Epithelial cell of prostate (primary cell): ENCODE data around the gene GRM3.

Experiments
- DNase-seq: peaks from one replicate; pipeline ENCODE4 v3.0.0-alpha.2; 2011; ENCODE audit warnings: low read depth, low spot score
- H3K27ac ChIP-seq: fragments of 450-650 bp; 2 replicates; pipeline ENCODE4 v1.5.1; 2017; ENCODE audit warnings: mild to moderate bottlenecking

Gene GRM3

GRCh38 chr7:86689363-86689762 is 45.7 kb downstream of the GRM3 start:
- DNase-seq = no peak
- no peak overlapping the region for H3K27ac ChIP-seq

- DNase-seq = no peak
- no peak overlapping the region for H3K27ac ChIP-seq
Observed at GRCh38 chr7:86692755-86693154, 49.0 kb downstream of the GRM3 start.

- no peak overlapping the region for H3K27ac ChIP-seq
- DNase-seq = no peak
Observed at GRCh38 chr7:86706406-86706805, 62.7 kb downstream of the GRM3 start.

GRCh38 chr7:86708031-86708680 is 64.4 kb downstream of the GRM3 start:
- H3K27ac ChIP-seq = no peak overlapping the region
- no peak for DNase-seq

- no peak overlapping the region for H3K27ac ChIP-seq
- no peak for DNase-seq
Observed at GRCh38 chr7:86720306-86720705, 76.6 kb downstream of the GRM3 start.

- no peak overlapping the region for H3K27ac ChIP-seq
- no peak for DNase-seq
Observed at GRCh38 chr7:86733783-86734182, 90.1 kb downstream of the GRM3 start.

- DNase-seq = no peak
- no peak overlapping the region for H3K27ac ChIP-seq
Observed at GRCh38 chr7:86745013-86745745, 101.5 kb downstream of the GRM3 start.

- no peak for DNase-seq
Observed at GRCh38 chr7:86747698-86748097, 104.0 kb downstream of the GRM3 start.

GRCh38 chr7:86748201-86748600 is 104.5 kb downstream of the GRM3 start:
- no peak for DNase-seq

More at GRCh38 chr7:86747698-86748097, 104.0 kb downstream of the GRM3 start:
- H3K27ac ChIP-seq = no peak overlapping the region

GRCh38 chr7:86748843-86749719 is 105.4 kb downstream of the GRM3 start:
- DNase-seq = no peak
- H3K27ac ChIP-seq = no peak overlapping the region

More at GRCh38 chr7:86748201-86748600, 104.5 kb downstream of the GRM3 start:
- no peak overlapping the region for H3K27ac ChIP-seq

GRCh38 chr7:86749741-86750665 is 106.3 kb downstream of the GRM3 start:
- DNase-seq = no peak
- no peak overlapping the region for H3K27ac ChIP-seq

GRCh38 chr7:86760236-86760635 is 116.5 kb downstream of the GRM3 start:
- DNase-seq = no peak

GRCh38 chr7:86762129-86762528 is 118.4 kb downstream of the GRM3 start:
- H3K27ac ChIP-seq = no peak overlapping the region
- DNase-seq = no peak

More at GRCh38 chr7:86760236-86760635, 116.5 kb downstream of the GRM3 start:
- H3K27ac ChIP-seq = no peak overlapping the region

- no peak for DNase-seq
- H3K27ac ChIP-seq = no peak overlapping the region
Observed at GRCh38 chr7:86765931-86766330, 122.2 kb downstream of the GRM3 start.

GRCh38 chr7:86768394-86768793 is 124.7 kb downstream of the GRM3 start:
- no peak overlapping the region for H3K27ac ChIP-seq
- DNase-seq = no peak

GRCh38 chr7:86768967-86769760 is 125.5 kb downstream of the GRM3 start:
- no peak for DNase-seq
- H3K27ac ChIP-seq = no peak overlapping the region

GRCh38 chr7:86773309-86773708 is 129.6 kb downstream of the GRM3 start:
- H3K27ac ChIP-seq = no peak overlapping the region
- DNase-seq = no peak

- DNase-seq = no peak
- H3K27ac ChIP-seq = no peak overlapping the region
Observed at GRCh38 chr7:86775203-86775602, 131.5 kb downstream of the GRM3 start.

- DNase-seq = no peak
- H3K27ac ChIP-seq = no peak overlapping the region
Observed at GRCh38 chr7:86776136-86776535, 132.4 kb downstream of the GRM3 start.
